Measurements from ENCODE around the gene MRPS27.

DNA sequence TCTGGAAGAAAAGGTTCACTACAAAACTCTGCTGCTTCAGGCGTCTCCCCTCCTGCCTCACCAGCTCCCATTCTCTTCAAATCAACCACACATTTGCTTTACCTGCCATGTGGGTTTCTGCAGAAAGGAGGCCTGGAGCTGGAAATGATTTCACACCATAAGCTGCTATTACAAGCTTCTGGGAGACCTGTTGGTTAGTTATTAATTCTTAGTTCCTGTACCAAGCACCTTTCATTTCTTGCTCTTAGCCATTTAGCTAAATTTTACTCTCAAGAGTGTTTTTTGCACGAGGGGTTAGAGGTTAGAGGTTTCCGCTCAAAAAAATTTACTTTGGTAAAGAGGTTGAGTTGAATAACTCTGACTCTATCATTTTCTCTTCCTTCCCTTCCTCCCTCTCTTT, 142.5 kb downstream of the MRPS27 start:
- TF ChIP-seq CTCF (IDR thresholded peaks at IDR 0.05; ENCODE audit: low read depth, low read length, poor library complexity, severe bottlenecking) (no peak), EZH2phosphoT487 (IDR thresholded peaks at IDR 0.05; ENCODE audit: borderline replicate concordance, low read length) (no peak)

Data from DOHH2 (cell line).